GM19467 (cell line): ENCODE measurements around the gene CTTNBP2NL.
"Not testable (repeated sequence)": the region's sequence is repeated elsewhere in the genome, so short reads cannot be mapped to it uniquely, and the experiment has no call there.

ENCODE experiments used
- ATAC-seq: cut with Tn5 transposase; IDR thresholded peaks from one replicate; pipeline ENCODE4 v1.9.1; 2021; ENCODE audit warnings: mild to moderate bottlenecking, moderate library complexity; ENCODE audit not compliant: unreplicated experiment

The CTTNBP2NL gene

DNA sequence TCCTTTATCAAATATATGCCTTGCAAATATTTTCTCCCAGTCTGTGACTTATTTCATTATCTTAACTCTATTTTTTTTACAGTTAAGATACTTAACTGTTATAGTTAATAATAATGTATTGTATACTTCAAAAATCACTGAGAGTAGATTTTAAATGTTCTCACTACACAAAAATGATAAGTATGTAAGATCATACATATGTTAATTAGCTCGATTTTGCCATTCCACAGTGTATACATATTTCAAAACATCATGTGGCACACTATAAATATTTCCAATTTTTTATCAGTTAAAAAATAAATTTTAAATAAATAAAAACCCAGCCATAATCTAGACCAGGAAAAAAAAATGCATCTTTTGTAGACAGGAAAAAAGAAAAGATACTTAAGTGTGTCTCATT, 27.2 kb downstream of the CTTNBP2NL start:
- ATAC-seq: no peak

DNA sequence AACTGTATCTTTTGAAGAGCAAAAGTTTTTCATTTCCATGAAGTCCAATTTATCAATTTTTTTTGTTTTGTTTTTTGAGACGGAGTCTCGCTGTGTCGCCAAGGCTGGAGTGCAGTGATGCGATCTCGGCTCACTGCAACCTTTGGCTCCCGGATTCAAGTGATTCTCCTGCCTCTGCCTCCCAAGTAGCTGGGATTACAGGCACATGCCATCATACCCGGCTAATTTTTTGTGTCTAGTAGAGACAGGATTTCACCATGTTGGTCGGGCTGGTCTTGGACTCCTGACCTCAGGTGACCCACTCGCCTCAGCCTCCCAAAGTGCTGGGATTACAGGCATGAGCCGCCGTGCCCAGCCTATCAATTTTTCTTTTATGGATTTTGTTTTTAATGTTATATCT, 27.7 kb downstream of the CTTNBP2NL start:
- not testable (repeated sequence) for ATAC-seq

DNA sequence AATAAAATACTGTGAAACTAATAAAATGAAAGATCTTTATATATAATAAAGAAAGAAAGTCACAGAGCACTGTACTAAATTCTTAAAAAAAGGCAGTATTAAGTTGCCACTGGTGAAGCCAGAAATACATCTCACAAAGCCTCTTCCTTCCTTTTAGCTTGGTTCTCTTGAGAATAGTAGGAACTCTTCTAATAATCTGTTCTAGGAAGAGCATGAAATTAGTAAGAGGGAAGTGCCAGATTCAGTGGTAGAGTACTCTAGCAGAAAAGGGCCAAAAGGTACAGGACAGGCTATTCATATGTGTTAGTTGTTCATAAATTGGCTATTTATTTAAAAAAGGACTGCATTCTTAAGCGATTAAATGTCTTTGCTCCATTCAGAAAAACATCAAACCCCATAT, 33.7 kb downstream of the CTTNBP2NL start:
- no peak for ATAC-seq

DNA sequence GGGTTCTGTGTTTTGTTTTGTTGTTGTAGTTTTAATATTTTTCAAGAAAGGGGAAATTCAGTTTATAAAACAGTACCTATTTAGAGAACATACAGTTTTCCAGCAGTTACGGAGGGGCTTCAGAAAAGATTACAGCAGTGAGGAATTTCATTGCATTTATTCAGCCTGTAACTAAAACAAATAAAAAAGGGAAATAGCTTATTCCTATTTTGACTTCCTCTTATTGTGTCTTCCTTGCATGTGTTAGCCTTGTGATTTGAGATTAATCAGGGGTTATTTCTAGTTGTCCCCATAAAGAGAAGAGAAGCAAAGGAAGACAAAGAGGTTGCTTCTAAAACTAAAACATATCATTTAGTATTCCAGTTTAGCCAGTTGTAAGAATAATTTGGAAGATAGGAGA, 35.0 kb downstream of the CTTNBP2NL start:
- no peak for ATAC-seq

DNA sequence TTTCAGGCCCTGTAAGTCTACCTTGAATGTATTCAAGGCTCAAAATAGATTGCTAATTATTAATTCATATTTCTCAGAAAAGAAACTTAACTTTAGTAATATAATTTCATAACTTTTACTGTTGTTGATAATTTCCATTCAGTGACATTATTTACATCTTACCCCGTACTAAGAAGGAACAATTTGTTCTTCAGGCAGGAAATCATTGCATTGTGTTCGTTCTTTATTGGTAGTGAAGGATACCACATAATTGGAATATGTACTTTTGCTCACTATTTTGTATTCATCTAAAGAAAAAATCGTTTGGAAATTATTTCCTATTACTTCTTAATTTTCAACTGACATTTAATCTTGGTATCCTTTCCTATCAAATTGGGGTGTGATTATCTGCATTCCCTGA, 39.4 kb downstream of the CTTNBP2NL start:
- no peak for ATAC-seq

DNA sequence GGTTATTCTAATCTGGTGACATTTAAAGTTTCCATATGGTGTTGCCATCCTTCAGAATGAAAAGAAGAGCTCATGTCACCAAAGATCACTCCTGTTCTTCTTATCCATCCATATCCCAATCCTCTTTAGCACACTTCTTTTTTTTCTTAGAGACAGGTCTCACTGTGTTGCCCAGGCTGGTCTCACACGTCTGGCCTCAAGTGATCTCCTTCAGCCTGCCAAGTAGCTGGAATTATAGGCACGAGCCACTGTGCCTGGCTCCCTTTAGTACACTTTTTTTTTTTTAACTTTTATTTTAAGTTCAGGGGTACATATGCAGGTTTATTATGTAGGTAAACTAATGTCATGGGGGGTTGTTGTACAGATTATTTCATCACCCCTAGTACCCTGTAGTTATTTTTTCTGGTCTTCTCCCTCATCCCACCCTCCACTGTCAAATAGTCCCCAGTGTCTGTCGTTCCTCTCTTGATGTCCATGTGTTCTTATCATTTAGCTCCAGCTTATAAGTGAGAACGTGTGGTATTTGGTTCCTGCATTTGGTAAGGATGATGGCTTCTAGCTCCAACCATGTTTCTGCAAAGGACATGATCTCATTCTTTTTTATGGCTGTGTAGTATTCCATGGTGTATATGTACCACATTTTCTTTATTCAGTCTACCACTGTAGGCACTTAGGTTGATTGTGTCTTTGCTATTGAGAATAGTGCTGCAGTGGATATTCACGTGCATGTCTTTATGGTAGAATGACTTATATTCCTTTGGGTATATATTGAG, 40.6 kb downstream of the CTTNBP2NL start:
- no peak for ATAC-seq

DNA sequence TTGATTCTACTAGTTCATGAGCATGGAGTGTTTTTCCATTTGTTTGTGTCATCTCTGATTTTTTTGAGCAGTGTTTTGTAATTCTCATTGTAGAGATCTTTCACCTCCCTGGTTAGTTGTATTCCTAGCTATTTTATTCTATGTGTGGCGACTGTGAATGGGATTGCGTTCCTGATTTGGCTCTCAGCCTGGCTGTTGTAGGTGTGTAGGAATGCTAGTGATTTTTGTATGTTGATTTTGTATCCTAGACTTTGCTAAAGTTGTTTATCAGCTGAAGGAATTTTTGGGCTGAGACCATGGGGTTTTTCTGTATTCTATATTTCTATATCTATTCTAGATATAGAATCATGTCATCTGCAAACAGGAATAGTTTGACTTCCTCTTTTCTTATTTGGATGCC, 42.1 kb downstream of the CTTNBP2NL start:
- not testable (repeated sequence) for ATAC-seq

DNA sequence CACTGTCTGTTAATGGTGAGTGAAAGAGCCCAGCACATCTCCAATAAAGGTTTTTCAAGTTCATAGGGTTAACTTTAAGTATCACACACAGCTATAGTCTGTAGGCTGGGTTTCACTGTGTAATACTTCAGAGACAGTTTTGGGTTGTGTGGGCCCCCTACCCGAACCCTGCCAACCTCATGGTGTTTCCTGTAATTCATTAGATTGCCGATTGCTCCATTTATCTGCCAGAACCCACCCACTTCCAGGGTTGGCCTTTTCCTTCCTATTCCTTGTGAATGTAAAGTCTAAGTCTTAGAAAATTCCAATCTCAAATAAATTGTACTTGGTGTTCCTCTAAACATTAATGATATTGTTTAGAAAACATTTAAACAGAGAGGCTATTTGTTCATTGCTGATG, 43.6 kb downstream of the CTTNBP2NL start:
- no peak for ATAC-seq

DNA sequence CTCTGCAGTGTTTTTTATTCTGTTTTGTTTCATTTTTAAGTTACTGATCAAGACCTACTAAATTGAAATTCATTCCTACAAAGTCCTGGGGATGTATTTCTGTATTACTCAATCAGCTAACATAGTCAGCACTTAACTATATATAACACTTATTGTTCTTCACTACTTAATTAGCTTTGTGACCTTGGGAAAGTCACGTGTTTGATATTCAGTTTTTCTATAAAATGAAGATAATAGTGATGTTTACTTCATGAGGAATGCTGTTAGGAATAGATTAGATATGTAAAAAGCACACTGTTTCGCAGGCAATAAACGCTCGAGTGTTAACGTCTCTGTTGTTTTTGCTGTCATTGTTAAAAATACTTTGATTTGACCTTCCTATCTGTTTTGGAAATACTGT, 44.6 kb downstream of the CTTNBP2NL start:
- ATAC-seq: no peak

DNA sequence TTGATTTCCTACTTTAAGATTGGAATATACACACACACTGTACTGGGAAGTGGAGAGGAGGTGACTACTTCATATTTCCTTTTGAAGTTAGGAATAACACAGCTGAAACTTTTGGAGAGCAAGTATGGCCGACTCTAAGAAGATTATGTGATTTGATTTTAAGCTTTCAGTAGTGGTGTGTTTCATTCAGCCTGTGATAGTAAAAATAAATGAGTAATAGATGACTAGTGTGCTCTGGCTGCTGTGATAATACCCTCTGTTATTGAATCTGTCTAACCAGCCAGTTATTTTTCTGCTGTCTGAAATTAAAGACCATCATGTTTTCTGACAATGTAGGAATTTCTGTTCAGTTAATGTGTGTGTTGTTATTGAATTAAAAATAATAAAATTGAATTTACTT, 48.3 kb downstream of the CTTNBP2NL start:
- no peak for ATAC-seq

DNA sequence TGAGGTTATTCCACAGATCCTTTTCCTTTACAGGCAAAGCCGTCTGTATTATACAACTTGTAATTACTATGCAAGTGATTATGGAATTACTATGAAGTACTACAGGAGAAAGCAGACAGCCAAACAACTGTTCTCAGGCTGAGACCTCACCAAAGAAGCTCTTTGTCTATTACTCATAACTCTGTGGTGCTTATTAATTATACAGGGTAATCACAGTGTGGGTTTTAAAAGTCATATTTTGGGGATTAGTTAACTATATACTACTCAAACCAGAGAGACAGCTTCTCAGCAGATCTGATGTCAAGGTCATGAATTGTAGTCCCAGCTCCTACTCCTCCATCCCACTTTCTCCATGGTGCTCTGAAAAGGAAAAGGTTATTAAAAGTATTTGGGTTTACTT, 49.6 kb downstream of the CTTNBP2NL start:
- ATAC-seq: no peak

DNA sequence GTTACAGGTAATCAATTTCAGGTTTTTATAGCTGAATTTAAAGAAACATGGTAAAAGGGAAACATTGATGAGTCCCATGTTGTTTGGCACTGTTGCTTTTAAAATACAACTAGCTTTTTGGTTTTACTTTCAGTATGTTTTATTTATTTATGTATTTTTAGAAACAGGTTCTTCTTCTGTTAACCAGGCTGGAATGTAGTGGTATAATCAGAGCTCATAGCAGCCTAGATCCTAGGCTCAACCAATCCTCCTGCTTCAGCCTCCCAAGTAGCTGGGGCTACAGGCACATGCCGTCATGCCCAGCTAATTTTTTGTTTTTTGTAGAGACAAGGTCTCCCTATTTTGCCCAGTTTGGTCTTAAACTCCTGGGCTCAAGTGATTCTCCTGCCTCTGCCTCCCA, 50.4 kb downstream of the CTTNBP2NL start:
- ATAC-seq: no peak

DNA sequence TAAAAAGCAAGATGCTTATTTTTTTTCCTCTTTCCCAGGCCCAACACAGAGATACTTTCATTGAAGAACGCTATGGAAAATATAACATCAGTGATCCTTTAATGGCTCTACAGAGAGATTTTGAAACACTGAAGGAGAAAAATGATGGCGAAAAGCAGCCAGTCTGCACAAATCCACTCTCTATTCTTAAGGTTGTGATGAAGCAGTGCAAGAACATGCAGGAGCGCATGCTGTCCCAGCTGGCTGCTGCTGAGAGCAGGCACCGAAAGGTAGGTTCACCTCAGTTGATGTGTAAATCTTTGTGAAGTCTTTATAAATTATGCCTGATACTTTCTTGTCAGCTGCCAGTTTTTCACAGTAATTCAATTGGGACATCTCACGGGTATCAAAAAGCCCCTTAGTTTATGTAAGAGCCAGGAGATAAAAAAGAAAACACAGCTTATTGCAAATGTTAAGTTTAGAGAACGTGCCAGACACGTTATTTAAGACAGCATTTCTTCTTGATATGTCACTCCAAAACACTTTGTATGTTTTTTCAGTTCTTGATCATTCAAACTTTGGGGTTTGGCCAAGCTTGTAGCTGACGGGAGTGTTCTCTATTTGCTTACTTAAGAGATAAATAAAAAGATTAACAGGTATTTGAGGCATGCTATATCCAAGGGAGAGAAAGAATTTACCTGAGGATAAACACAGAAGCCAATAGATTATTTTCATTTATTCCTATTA, 53.1 kb downstream of the CTTNBP2NL start:
- no peak for ATAC-seq

DNA sequence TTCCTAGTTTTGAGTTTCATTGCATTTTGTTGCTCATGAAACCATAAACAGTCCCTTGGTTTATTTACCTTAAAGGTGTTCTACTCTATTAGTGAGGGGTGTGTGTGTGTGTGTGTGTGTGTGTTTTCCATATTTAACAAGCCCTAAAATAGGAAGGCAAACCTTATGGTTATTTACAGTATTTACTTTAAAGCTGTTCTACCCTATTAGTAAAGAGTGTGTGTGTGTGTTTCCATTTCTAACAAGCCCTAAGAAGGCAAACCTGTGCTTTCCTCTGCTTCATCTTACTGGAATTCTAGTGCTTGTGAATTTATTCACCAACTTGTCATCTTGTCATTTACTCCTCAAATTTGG, 53.6 kb downstream of the CTTNBP2NL start:
- ATAC-seq: no peak

DNA sequence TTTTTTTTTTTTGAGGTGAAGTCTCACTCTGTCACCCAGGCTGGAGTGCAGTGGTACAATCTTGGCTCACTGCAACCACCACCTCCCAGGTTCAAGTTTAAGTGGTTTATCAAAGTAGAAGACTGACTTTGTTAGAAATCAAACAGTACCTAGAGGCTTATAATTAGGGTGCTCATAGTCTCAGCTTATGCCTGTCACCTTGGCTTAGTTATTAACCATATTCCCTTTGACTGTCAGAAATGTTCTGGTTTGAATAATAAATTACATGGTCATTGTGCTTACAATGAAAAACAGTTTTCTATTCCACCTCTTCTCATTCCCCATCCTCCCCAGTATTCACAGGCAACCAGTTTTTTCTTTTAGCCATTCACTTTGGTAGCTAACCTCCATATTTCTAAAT, 54.8 kb downstream of the CTTNBP2NL start:
- ATAC-seq: no peak

DNA sequence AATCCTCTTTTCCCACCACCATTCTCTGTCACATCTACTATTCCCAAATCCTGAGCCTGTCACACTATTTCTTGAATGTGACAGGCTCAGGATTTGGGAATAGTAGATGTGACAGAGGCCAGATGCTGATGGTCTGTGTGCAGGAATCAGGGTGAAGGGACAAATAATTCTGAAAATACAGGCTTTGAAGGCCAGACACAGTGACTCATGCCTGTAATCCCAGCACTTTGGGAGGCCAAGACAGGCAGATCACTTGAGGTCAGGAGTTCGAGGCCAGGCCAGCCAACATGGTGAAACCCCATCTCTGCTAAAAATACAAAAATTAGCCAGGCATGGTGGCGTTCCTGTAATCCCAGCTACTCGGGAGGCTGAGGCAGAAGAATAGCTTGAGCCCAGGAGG, 55.3 kb downstream of the CTTNBP2NL start:
- ATAC-seq: not testable (repeated sequence)

DNA sequence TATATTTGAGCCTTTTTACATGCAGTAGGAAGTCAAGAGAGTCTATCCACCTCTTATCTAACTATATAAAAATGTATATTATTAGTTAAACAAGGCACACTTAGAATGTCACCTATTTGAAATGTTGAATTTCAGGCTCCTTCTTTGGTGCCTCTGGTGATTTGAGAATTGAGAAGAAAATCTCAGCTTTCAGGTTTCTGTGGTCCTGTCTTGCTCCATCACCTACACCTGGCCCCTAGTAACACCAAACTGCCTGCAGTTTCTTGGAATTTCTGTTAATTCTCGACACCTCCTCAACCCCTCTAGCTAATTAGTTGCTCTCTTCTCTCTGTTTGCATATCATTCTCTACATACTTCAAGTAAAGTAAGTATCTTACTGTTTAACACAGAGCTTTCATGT, 57.9 kb downstream of the CTTNBP2NL start:
- ATAC-seq: no peak

DNA sequence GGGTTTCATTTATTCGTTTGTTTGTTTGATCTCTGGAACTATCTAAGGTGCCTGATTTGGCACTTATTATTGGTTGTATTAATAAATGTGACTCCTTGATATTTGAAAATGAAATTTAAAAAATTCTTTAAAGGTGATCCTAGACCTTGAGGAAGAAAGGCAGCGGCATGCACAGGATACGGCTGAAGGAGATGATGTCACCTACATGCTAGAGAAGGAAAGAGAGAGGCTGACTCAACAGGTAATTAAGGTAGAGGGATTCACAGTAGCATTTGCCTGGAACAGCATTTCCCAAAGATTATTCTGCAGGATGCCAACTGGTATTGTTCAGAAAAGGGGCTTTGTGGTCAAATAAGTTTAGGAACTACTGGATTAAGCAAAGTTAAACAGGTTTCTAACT, 58.3 kb downstream of the CTTNBP2NL start:
- no peak for ATAC-seq

DNA sequence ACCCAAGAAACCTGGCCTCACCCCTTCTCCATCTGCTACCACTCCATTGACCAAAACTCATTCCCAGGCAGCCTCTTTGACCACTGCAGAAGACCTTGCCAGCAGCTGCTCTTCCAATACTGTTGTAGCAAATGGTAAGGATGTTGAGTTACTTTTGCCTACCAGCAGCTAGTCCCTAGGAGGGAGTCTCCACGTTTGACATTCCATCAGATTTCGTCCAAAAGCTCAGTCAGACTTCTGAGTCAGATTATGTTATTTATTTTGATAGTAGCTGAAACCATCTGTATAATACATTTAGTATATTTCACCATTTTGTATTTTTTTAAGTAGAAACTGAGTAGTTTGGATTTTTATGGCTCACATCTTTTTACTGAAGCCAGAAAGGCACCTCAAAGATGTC, 61.2 kb downstream of the CTTNBP2NL start:
- ATAC-seq: no peak

DNA sequence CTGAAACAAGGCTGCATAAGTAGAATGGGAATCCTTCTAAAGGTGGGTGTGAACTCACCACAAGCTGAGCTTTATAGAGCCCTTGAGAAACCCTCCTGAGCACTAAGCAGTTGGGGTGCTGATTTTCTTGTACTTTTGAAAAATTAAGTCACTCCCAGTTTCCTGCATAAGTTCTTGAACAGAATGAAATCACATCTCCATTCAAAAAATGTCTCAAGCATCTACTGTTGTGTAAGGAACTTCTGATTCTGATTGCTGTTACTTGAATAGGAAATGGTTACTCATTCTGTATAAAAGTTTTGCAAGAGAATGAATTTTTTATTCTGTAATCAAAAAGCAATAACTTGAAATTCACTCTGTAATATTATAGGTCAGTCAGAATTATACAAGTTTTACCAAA, 61.9 kb downstream of the CTTNBP2NL start:
- ATAC-seq: no peak

DNA sequence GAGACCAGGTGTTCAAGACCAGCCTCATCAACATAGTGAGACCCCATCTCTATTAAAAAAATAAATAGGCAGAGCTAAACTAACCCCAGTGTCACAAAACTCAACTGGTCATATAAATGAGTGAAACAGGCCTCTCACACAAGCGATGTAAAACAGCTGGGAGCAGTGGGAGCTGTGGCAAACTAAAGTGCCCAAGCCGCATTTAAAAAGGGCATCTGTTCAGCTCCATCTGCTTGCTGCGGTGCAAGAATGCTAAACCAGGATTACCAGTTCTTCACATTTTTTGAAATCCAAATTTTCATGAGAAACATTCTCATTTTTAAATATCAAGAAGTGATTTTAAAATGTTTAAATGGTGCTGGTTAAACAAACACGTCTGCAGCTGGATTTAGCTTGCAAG, 62.7 kb downstream of the CTTNBP2NL start:
- ATAC-seq: no peak

DNA sequence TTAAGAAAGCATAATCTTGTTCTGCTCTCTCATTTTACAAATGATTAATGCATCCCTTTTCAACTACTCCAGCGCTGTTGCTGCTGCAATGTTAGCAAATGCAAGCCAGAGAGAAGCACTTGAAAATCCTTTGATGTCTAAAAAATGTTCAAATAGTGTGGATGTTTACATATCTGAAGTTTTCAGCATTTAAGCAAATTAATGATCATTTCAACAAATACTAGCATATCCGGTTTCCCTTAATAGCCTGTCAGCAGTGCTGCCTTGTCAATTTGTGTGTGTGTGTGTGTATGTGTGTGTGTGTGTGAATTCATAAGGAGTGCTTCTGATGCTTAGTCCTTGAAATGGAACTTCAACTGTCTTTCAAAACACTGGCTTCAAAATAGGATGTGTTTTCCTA, 64.6 kb downstream of the CTTNBP2NL start:
- no peak for ATAC-seq
